ENCODE measurements around the gene AMOTL1.

GRCh38 chr11:94871491-94872185, 103.5 kb downstream of the AMOTL1 start:
- TF ChIP-seq CTCF (conservative IDR thresholded peaks at IDR 0.05 in 1 of 2, IDR thresholded peaks at IDR 0.05 in 1 of 2; ENCODE audit: extremely low read depth in 1 of 2, insufficient read depth in 1 of 2, low read depth in 1 of 2, low read length in 2 of 2) (no peak), EZH2 (IDR thresholded peaks at IDR 0.05; ENCODE audit: borderline replicate concordance, low read length) (no peak)
